CD14-positive monocyte (primary cell): ENCODE results near the gene HADH. TPM values are rescaled to one million over a fixed set of nuclear protein-coding genes. Genes with fewer than 3 reads are reported as not detected.

Experiments used
- DNase-seq, 3 donors: peaks; one replicate each; pipeline ENCODE4 v3.0.0-alpha.2; 2011 to 2022
- H2AFZ ChIP-seq: 2 replicates; pipeline ENCODE4 v1.6.0; 2012; ENCODE audit warnings: mild to moderate bottlenecking, low read depth, low read length, inconsistent platforms; ENCODE audit not compliant: insufficient read depth, poor library complexity, severe bottlenecking
- H3K27ac ChIP-seq, 2 donors: 1 replicate in 1 of 2; 2 replicates in 1 of 2; pipeline ENCODE4 v1.5.1; 2012 to 2013; ENCODE audit warnings: low read length in 2 of 2, control low read depth in 1 of 2, inconsistent platforms in 1 of 2, low read depth in 1 of 2, mild to moderate bottlenecking in 1 of 2
- H3K27me3 ChIP-seq, 2 donors: one replicate each; pipeline versions ENCODE4 v1.6.0 to v1.6.1; 2011 to 2013; ENCODE audit warnings: low read length in 2 of 2; ENCODE audit not compliant: control insufficient read depth in 2 of 2, insufficient read depth in 2 of 2
- H3K36me3 ChIP-seq, 2 donors: replicated peaks in 1 of 2; 1 replicate in 1 of 2; 2 replicates in 1 of 2; pipeline versions ENCODE4 v1.5.1 to v1.6.1; 2012 to 2013; ENCODE audit warnings: low read length in 2 of 2, control low read depth in 1 of 2, inconsistent platforms in 1 of 2, mild to moderate bottlenecking in 1 of 2; ENCODE audit not compliant: insufficient read depth in 2 of 2, control insufficient read depth in 1 of 2
- H3K4me1 ChIP-seq, 2 donors: 1 replicate in 1 of 2; 2 replicates in 1 of 2; pipeline versions ENCODE4 v1.5.1 to v1.6.1; 2012 to 2013; ENCODE audit warnings: low read length in 2 of 2, control low read depth in 1 of 2, inconsistent platforms in 1 of 2, mild to moderate bottlenecking in 1 of 2, moderate library complexity in 1 of 2; ENCODE audit not compliant: insufficient read depth in 2 of 2, control insufficient read depth in 1 of 2
- H3K4me2 ChIP-seq: replicated peaks from 2 replicates; pipeline ENCODE3; 2012; ENCODE audit warnings: low read length, moderate library complexity, mild to moderate bottlenecking; ENCODE audit not compliant: poor library complexity, severe bottlenecking; ENCODE audit errors: extremely low read depth
- H3K4me3 ChIP-seq, 3 experiments: fragments of 200-600 bp in 1 of 3; sonication (generic) in 1 of 3; replicated peaks in 1 of 3; 1 replicate in 2 of 3; 2 replicates in 1 of 3; pipeline ENCODE4 v1.5.1; 2011 to 2013; ENCODE audit warnings: low read length in 3 of 3, mild to moderate bottlenecking in 3 of 3, control low read depth in 2 of 3, low read depth in 2 of 3, inconsistent platforms in 1 of 3, moderate library complexity in 1 of 3
- H3K79me2 ChIP-seq: 2 replicates; pipeline ENCODE4 v1.6.0; 2012; ENCODE audit warnings: mild to moderate bottlenecking, control low read depth, inconsistent platforms, low read length, moderate library complexity; ENCODE audit not compliant: insufficient read depth
- H3K9ac ChIP-seq: 2 replicates; pipeline ENCODE4 v1.6.0; 2017; ENCODE audit warnings: low read length, mild to moderate bottlenecking; ENCODE audit not compliant: insufficient read depth, poor library complexity, severe bottlenecking
- H3K9me3 ChIP-seq, 2 donors: replicated peaks in 1 of 2; 1 replicate in 1 of 2; 2 replicates in 1 of 2; pipeline versions ENCODE4 v1.5.1 to v1.6.1; 2012 to 2013; ENCODE audit warnings: low read length in 2 of 2, control low read depth in 1 of 2; ENCODE audit not compliant: control insufficient read depth in 1 of 2, insufficient read depth in 1 of 2
- H4K20me1 ChIP-seq: 2 replicates; pipeline ENCODE4 v1.6.0; 2012; ENCODE audit warnings: mild to moderate bottlenecking, low read length, control low read depth, moderate library complexity; ENCODE audit not compliant: insufficient read depth
- H3K27ac Mint-ChIP-seq, 7 donors: one replicate each; pipeline ENCODE4 v1.8.0; 2020; ENCODE audit warnings: mild to moderate bottlenecking in 7 of 7, mixed read lengths in 7 of 7, moderate library complexity in 6 of 7, inconsistent platforms in 2 of 7
- H3K27me3 Mint-ChIP-seq, 3 donors: one replicate each; pipeline ENCODE4 v1.8.0; 2021 to 2022; ENCODE audit warnings: low read depth in 3 of 3, mild to moderate bottlenecking in 3 of 3, mixed read lengths in 3 of 3, moderate library complexity in 3 of 3, inconsistent platforms in 1 of 3
- H3K36me3 Mint-ChIP-seq, 2 donors: one replicate each; pipeline ENCODE4 v1.8.0; 2020; ENCODE audit warnings: mixed read lengths in 2 of 2, inconsistent platforms in 1 of 2, mild to moderate bottlenecking in 1 of 2
- H3K4me1 Mint-ChIP-seq: one replicate; pipeline ENCODE4 v1.8.0; 2020; ENCODE audit warnings: mild to moderate bottlenecking, mixed read lengths
- H3K4me3 Mint-ChIP-seq, 2 donors: one replicate each; pipeline ENCODE4 v1.8.0; 2020; ENCODE audit warnings: mild to moderate bottlenecking in 2 of 2, mixed read lengths in 2 of 2, moderate library complexity in 1 of 2
- H3K9me3 Mint-ChIP-seq, 7 donors: one replicate each; pipeline ENCODE4 v1.8.0; 2020 to 2022; ENCODE audit warnings: mixed read lengths in 7 of 7, mild to moderate bottlenecking in 6 of 7, moderate library complexity in 6 of 7, inconsistent platforms in 2 of 7
- WGBS: methylation state at CpG from one replicate; pipeline ENCODE4 v1.1.5; 2013; ENCODE audit warnings: missing lambda C conversion rate; ENCODE audit not compliant: insufficient coverage; 5-methylcytosine and 5-hydroxymethylcytosine counted together
- intact Hi-C, 2 donors: fragments of 100-400 bp; cut with micrococcal nuclease; formaldehyde crosslinking; loops; one replicate each; pipeline versions ENCODE4 v1.15.0 to v1.15.1; 2023
- polyA plus RNA-seq, 3 donors: library from polyadenylated mRNA; depleted of rRNA in 1 of 3; unstranded in 2 of 3; stranded (reverse) in 1 of 3; fragments of 300-500 nt in 2 of 3; fragments of >200 nt in 1 of 3; fragmentation: Illumina TruSeq in 2 of 3; gene quantifications; 1 replicate in 2 of 3; 2 replicates in 1 of 3; pipeline ENCODE4 v1.2.3, GENCODE V29; 2012 to 2021
- TF ChIP-seq, protein P1 (sequence below): fragments of 200-600 bp; IDR thresholded peaks from one replicate; pipeline ENCODE4 v1.8.0; 2022; ENCODE audit warnings: antibody characterized with exemption, mild to moderate bottlenecking

The HADH gene
- polyA plus RNA-seq, 3 donors, result 8.4 to 19.4 (median 19.4) TPM

DNA sequence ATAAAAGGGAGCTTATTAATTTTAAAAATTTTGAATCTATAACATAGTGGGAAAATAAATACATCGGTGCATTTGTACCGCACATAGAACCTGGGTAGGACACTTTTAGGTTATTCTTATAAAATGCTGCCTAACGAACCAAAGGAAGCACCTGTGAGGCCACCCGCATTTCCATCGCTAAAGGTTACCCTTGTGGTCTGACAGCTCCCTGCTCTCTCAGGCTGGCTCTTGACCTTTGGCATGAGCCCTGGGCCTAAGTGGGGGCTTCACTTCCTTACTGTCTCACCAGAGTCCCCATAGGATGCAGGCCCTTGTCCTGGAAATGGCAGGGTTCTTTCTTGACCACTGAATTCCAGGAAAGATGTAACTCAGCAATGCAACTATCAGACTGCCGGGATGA, 46.0 kb downstream of the HADH start:
- Histone ChIP-seq H3K36me3 (peaks cover 5 to 32% of the 10 kb centered on the region in 2 donors), H3K4me2 (no peak overlapping the region), H3K27me3 (no peaks in the 10 kb centered on the region), H4K20me1 (no peaks in the 10 kb centered on the region), H3K4me1 (no peaks in the 10 kb centered on the region), H3K9me3 (no peaks in the 10 kb centered on the region), H3K4me3 (no peak overlapping the region), H2AFZ (no peak overlapping the region), H3K27ac (no peak overlapping the region), H3K79me2 (no peaks in the 10 kb centered on the region), H3K9ac (no peak overlapping the region)
- H3K36me3 Mint-ChIP-seq, result peaks cover 16 to 20% of the 10 kb centered on the region in 2 donors
- DNase-seq, result no peak
- peaks cover 0 to 1% (median 0%) of the 10 kb centered on the region in 3 donors for H3K27me3 Mint-ChIP-seq
- no peak overlapping the region for H3K4me3 Mint-ChIP-seq
- TF ChIP-seq, protein P1, sequence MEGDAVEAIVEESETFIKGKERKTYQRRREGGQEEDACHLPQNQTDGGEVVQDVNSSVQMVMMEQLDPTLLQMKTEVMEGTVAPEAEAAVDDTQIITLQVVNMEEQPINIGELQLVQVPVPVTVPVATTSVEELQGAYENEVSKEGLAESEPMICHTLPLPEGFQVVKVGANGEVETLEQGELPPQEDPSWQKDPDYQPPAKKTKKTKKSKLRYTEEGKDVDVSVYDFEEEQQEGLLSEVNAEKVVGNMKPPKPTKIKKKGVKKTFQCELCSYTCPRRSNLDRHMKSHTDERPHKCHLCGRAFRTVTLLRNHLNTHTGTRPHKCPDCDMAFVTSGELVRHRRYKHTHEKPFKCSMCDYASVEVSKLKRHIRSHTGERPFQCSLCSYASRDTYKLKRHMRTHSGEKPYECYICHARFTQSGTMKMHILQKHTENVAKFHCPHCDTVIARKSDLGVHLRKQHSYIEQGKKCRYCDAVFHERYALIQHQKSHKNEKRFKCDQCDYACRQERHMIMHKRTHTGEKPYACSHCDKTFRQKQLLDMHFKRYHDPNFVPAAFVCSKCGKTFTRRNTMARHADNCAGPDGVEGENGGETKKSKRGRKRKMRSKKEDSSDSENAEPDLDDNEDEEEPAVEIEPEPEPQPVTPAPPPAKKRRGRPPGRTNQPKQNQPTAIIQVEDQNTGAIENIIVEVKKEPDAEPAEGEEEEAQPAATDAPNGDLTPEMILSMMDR, result no peak
- WGBS, result 51% methylated on average over 6 of the region's 6 CpGs
- no peak overlapping the region for H3K27ac Mint-ChIP-seq
- H3K9me3 Mint-ChIP-seq, result peaks cover 0 to 2% (median 0%) of the 10 kb centered on the region in 7 donors
- intact Hi-C loops, result no loop called here
- H3K4me1 Mint-ChIP-seq, result no peaks in the 10 kb centered on the region

DNA sequence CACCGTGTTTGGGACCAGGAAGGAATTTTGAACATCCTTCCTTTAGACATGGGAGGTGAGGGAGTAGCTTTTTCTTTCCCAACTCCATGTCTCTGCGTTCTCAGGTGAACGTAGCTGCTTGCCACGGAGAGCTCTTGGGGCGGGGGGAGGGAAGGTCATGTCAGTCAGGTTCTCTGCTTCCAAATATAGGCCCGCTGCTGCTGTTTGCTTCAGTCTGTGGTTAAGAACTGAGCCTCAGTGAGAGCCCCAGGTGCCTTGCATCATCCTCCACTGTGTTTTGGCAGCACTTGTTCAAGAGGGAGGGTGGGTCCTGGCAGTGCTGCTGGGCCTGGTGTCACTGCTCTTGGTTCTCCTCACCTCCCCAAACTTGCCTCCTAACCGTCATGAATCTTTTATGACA, 46.5 kb downstream of the HADH start:
- DNase-seq, result no peak
- 60% methylated on average over 2 of the region's 7 CpGs for WGBS

More for the DNA sequence above, 46.5 kb downstream of the HADH start:
- Histone ChIP-seq H4K20me1 (no peaks in the 10 kb centered on the region), H3K4me2 (no peak overlapping the region), H3K4me1 (no peaks in the 10 kb centered on the region), H3K27me3 (no peaks in the 10 kb centered on the region), H3K9ac (no peak overlapping the region), H3K9me3 (no peaks in the 10 kb centered on the region), H3K36me3 (peaks cover 5 to 32% of the 10 kb centered on the region in 2 donors), H3K79me2 (no peaks in the 10 kb centered on the region), H3K27ac (no peak overlapping the region), H2AFZ (no peak overlapping the region), H3K4me3 (no peak overlapping the region)
- TF ChIP-seq, protein P1, result no peak
- H3K27ac Mint-ChIP-seq, result no peak overlapping the region
- H3K9me3 Mint-ChIP-seq, result peaks cover 0 to 2% (median 0%) of the 10 kb centered on the region in 7 donors
- H3K27me3 Mint-ChIP-seq, result peaks cover 0 to 1% (median 0%) of the 10 kb centered on the region in 3 donors
- H3K4me1 Mint-ChIP-seq, result no peaks in the 10 kb centered on the region
- intact Hi-C loops, result no loop called here
- H3K4me3 Mint-ChIP-seq, result no peak overlapping the region
- H3K36me3 Mint-ChIP-seq, result peaks cover 16 to 20% of the 10 kb centered on the region in 2 donors
